HEK293T (cell line): ENCODE data around the gene EIF4G3.

ENCODE experiments used
- CTBP1 ChIP-seq: fragments of 450-650 bp; IDR thresholded peaks from 2 replicates; pipeline ENCODE4 v1.6.1; 2016; ENCODE audit warnings: borderline replicate concordance
- FOXA1 ChIP-seq: fragments of 450-650 bp; IDR thresholded peaks from 2 replicates; pipeline ENCODE4 v1.6.1; 2016; ENCODE audit warnings: mild to moderate bottlenecking
- LEF1 ChIP-seq: fragments of 450-650 bp; IDR thresholded peaks from 2 replicates; pipeline ENCODE4 v1.6.1; 2017; ENCODE audit warnings: mild to moderate bottlenecking, borderline replicate concordance
- SP1 ChIP-seq: fragments of 450-650 bp; IDR thresholded peaks from 2 replicates; pipeline ENCODE4 v1.6.1; 2017
- SUZ12 ChIP-seq: fragments of 450-650 bp; IDR thresholded peaks from 2 replicates; pipeline ENCODE4 v1.6.1; 2016; ENCODE audit warnings: mild to moderate bottlenecking
- ZNF384 ChIP-seq: fragments of 450-650 bp; IDR thresholded peaks from 2 replicates; pipeline ENCODE4 v1.6.1; 2016

DNA sequence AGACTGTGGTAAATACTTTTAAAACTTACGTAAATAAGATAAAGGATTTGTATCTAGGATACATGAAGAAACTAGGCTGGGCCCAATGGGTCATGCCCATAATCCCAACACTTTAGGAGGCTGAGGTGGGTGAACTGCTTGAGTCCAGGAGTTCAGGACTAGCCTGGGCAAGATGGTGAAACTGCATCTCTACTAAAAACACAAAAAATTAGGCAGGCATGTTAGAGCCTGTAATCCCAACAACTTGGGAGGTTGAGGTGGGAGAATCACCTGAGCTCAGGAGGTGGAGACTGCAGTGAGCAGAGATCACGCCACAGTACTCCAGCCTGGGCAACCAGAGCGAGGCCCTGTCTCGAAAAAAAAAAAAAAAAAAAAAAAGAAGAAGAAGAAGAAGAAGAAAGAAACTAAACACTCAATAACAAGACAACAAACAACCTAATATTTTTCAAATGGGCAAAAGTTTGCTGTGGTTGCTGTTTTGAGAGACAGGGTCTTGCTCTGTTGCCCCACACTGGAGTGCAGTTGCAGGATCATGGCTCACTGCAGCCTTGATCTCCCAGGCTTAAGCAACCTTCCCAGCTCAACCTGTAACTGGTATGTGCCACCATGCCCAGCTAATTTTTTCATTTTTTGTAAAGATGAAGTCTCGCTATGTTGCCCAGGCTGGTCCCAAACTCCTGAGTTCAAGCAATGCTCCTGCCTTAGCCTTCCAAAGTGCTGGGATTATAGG is 78.3 kb downstream of the EIF4G3 start:
- no peak for TF ChIP-seq SP1
- TF ChIP-seq FOXA1 = no peak
- TF ChIP-seq LEF1 = no peak
- TF ChIP-seq SUZ12 = no peak
- TF ChIP-seq CTBP1 = no peak
- TF ChIP-seq ZNF384 = no peak
